DND-41 (cell line): ENCODE measurements around the gene IQCH.

ENCODE experiments used
- EZH2 ChIP-seq: IDR thresholded peaks from 3 replicates; pipeline ENCODE4 v1.6.1; 2012; ENCODE audit warnings: borderline replicate concordance, low read depth, mild to moderate bottlenecking, moderate library complexity, low read length, inconsistent platforms; ENCODE audit not compliant: severe bottlenecking
- TF ChIP-seq, protein P1 (sequence below): IDR thresholded peaks from 2 replicates; pipeline ENCODE4 v1.5.1; 2012; ENCODE audit warnings: borderline replicate concordance, low read length, moderate library complexity, mild to moderate bottlenecking; ENCODE audit not compliant: poor library complexity, severe bottlenecking; ENCODE audit errors: extremely low read depth

DNA sequence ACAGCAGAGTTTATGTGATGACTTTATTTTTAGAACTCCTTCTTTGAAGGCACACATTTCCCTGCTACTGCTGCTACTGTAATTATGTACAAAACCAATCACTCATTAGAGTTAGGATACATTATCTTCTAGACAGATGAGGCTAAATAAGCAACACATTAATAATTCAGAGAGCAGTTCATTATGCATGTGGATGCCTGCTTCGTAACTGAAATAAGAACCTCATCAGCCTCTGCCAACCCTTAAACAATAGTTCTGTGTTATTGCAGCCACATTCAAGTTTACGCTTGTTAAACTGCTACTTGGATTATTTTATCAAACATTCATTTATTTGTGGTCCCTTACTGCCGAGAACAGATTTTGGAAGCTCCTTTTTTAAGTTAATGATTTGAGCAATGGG lies 213.8 kb downstream of the IQCH start:
- TF ChIP-seq, protein P1, sequence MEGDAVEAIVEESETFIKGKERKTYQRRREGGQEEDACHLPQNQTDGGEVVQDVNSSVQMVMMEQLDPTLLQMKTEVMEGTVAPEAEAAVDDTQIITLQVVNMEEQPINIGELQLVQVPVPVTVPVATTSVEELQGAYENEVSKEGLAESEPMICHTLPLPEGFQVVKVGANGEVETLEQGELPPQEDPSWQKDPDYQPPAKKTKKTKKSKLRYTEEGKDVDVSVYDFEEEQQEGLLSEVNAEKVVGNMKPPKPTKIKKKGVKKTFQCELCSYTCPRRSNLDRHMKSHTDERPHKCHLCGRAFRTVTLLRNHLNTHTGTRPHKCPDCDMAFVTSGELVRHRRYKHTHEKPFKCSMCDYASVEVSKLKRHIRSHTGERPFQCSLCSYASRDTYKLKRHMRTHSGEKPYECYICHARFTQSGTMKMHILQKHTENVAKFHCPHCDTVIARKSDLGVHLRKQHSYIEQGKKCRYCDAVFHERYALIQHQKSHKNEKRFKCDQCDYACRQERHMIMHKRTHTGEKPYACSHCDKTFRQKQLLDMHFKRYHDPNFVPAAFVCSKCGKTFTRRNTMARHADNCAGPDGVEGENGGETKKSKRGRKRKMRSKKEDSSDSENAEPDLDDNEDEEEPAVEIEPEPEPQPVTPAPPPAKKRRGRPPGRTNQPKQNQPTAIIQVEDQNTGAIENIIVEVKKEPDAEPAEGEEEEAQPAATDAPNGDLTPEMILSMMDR, result no peak
- no peak for TF ChIP-seq EZH2
